Liver (tissue), 9 donors: ENCODE results near the gene LASP1. TPM values are rescaled to one million over a fixed set of nuclear protein-coding genes. Genes with fewer than 3 reads are reported as not detected.

Experiments used
- DNase-seq: peaks from one replicate; pipeline ENCODE4 v3.0.0-alpha.2; 2017; ENCODE audit warnings: low spot score
- H3K27ac ChIP-seq, 2 donors: one replicate each; pipeline ENCODE4 v1.7.0; 2013; ENCODE audit warnings: inconsistent platforms in 2 of 2, low read length in 2 of 2, control low read depth in 1 of 2, low read depth in 1 of 2, mild to moderate bottlenecking in 1 of 2
- H3K27me3 ChIP-seq, 4 donors: one replicate each; pipeline versions ENCODE4 v1.6.1 to v1.7.0; 2013; ENCODE audit warnings: low read length in 3 of 4, inconsistent platforms in 1 of 4, mild to moderate bottlenecking in 1 of 4, moderate library complexity in 1 of 4; ENCODE audit not compliant: control insufficient read depth in 4 of 4, insufficient read depth in 4 of 4
- H3K36me3 ChIP-seq, 4 donors: one replicate each; pipeline versions ENCODE4 v1.6.1 to v1.7.0; 2013; ENCODE audit warnings: low read length in 3 of 4, mild to moderate bottlenecking in 3 of 4, low read depth in 1 of 4, moderate library complexity in 1 of 4; ENCODE audit not compliant: control insufficient read depth in 4 of 4, insufficient read depth in 3 of 4
- H3K4me1 ChIP-seq, 4 donors: one replicate each; pipeline versions ENCODE4 v1.6.1 to v1.7.0; 2013; ENCODE audit warnings: low read length in 3 of 4, mild to moderate bottlenecking in 3 of 4, moderate library complexity in 1 of 4; ENCODE audit not compliant: control insufficient read depth in 4 of 4, insufficient read depth in 4 of 4
- H3K4me3 ChIP-seq, 3 donors: one replicate each; pipeline versions ENCODE4 v1.6.1 to v1.7.0; 2013; ENCODE audit warnings: low read length in 3 of 3, control low read depth in 1 of 3, low read depth in 1 of 3, mild to moderate bottlenecking in 1 of 3
- H3K9ac ChIP-seq, 2 donors: one replicate each; pipeline ENCODE4 v1.7.0; 2013; ENCODE audit warnings: low read length in 2 of 2, mild to moderate bottlenecking in 2 of 2, moderate library complexity in 2 of 2, control low read depth in 1 of 2, low read depth in 1 of 2
- H3K9me3 ChIP-seq, 4 donors: one replicate each; pipeline versions ENCODE4 v1.6.1 to v1.7.0; 2013; ENCODE audit warnings: low read length in 3 of 4; ENCODE audit not compliant: control insufficient read depth in 4 of 4
- EGR1 ChIP-seq, 2 donors: IDR thresholded peaks; 2 replicates each; pipeline ENCODE4 v1.6.1; 2016 to 2018; ENCODE audit warnings: antibody characterized with exemption in 2 of 2, low read depth in 2 of 2
- FOXA1 ChIP-seq: IDR thresholded peaks from 2 replicates; pipeline ENCODE4 v1.6.1; 2016; ENCODE audit warnings: antibody characterized with exemption
- FOXA2 ChIP-seq: IDR thresholded peaks from 2 replicates; pipeline ENCODE4 v1.6.1; 2016; ENCODE audit warnings: antibody characterized with exemption
- GABPA ChIP-seq, 2 donors: IDR thresholded peaks in 1 of 2; conservative IDR thresholded peaks in 1 of 2; 2 replicates each; pipeline ENCODE4 v1.6.1; 2016; ENCODE audit warnings: antibody characterized with exemption in 2 of 2, mild to moderate bottlenecking in 1 of 2, moderate library complexity in 1 of 2
- HNF4A ChIP-seq, 2 donors: conservative IDR thresholded peaks; 2 replicates each; pipeline ENCODE4 v1.6.1; 2016; ENCODE audit warnings: antibody characterized with exemption in 2 of 2, mild to moderate bottlenecking in 2 of 2
- HNF4G ChIP-seq: IDR thresholded peaks from 2 replicates; pipeline ENCODE4 v1.6.1; 2016; ENCODE audit warnings: antibody characterized with exemption
- JUND ChIP-seq, 2 donors: IDR thresholded peaks; 2 replicates each; pipeline ENCODE4 v1.6.1; 2016; ENCODE audit warnings: antibody characterized with exemption in 2 of 2
- NR2F2 ChIP-seq: IDR thresholded peaks from 2 replicates; pipeline ENCODE4 v1.6.1; 2016; ENCODE audit warnings: antibody characterized with exemption
- RAD21 ChIP-seq, 2 donors: IDR thresholded peaks; 2 replicates each; pipeline ENCODE4 v1.6.1; 2016; ENCODE audit warnings: antibody characterized with exemption in 2 of 2, mild to moderate bottlenecking in 2 of 2
- RXRA ChIP-seq, 2 donors: IDR thresholded peaks; 2 replicates each; pipeline ENCODE4 v1.6.1; 2017 to 2018; ENCODE audit warnings: antibody characterized with exemption in 2 of 2, mild to moderate bottlenecking in 1 of 2
- SP1 ChIP-seq: IDR thresholded peaks from 2 replicates; pipeline ENCODE4 v1.6.1; 2018; ENCODE audit warnings: antibody characterized with exemption, mild to moderate bottlenecking
- TAF1 ChIP-seq: conservative IDR thresholded peaks from 2 replicates; pipeline ENCODE4 v1.6.1; 2016; ENCODE audit warnings: antibody characterized with exemption, mild to moderate bottlenecking
- YY1 ChIP-seq: IDR thresholded peaks from 2 replicates; pipeline ENCODE4 v1.6.1; 2016; ENCODE audit warnings: antibody characterized with exemption, mild to moderate bottlenecking
- WGBS: extraction: QIAGEN DNeasy Blood & Tissue Kit; methylation state at CpG from one replicate; pipeline ENCODE4 v1.1.7; 2013; 5-methylcytosine and 5-hydroxymethylcytosine counted together
- polyA plus RNA-seq, 2 donors: library from polyadenylated mRNA; stranded (reverse) in 1 of 2; unstranded in 1 of 2; fragments of 200-250 nt in 1 of 2; fragments of >200 nt in 1 of 2; fragmentation: Nextera tagmentation in 1 of 2; extraction: Ambion mirVana in 1 of 2; gene quantifications; one replicate each; pipeline versions ENCODE4 v1.2.1 to v1.2.3, GENCODE V29; 2013 to 2015
- total RNA-seq, 2 donors: library from RNA; depleted of rRNA; stranded (reverse); fragments of >200 nt; gene quantifications; one replicate each; pipeline ENCODE4 v1.2.3, GENCODE V29; 2014
- TF ChIP-seq, protein P1 (sequence below): IDR thresholded peaks from 2 replicates; pipeline ENCODE4 v1.6.1; 2016; ENCODE audit warnings: antibody characterized with exemption
- TF ChIP-seq, protein P2 (sequence below): fragments of 150-350 bp; IDR thresholded peaks from 2 replicates; pipeline ENCODE4 v1.5.1; 2017; ENCODE audit warnings: improper control_type of control experiment, low read depth, low read length; ENCODE audit not compliant: missing input control
- TF ChIP-seq, protein P3 (sequence below): IDR thresholded peaks from 2 replicates; pipeline ENCODE4 v1.6.1; 2016; ENCODE audit warnings: antibody characterized with exemption
- TF ChIP-seq, protein P4 (sequence below): IDR thresholded peaks from 2 replicates; pipeline ENCODE4 v1.6.1; 2016; ENCODE audit warnings: antibody characterized with exemption, mild to moderate bottlenecking
- TF ChIP-seq, protein P5 (sequence below): IDR thresholded peaks from 2 replicates; pipeline ENCODE4 v1.6.1; 2016; ENCODE audit warnings: antibody characterized with exemption
- donor health status: healthy.
- donor health status: healthy.
- donor health status: healthy.
- donor health status: healthy.
- donor health status: healthy.

The LASP1 gene
- total and polyA plus RNA-seq, 4 donors, result 18.2 to 77.7 (median 68.4) TPM

DNA sequence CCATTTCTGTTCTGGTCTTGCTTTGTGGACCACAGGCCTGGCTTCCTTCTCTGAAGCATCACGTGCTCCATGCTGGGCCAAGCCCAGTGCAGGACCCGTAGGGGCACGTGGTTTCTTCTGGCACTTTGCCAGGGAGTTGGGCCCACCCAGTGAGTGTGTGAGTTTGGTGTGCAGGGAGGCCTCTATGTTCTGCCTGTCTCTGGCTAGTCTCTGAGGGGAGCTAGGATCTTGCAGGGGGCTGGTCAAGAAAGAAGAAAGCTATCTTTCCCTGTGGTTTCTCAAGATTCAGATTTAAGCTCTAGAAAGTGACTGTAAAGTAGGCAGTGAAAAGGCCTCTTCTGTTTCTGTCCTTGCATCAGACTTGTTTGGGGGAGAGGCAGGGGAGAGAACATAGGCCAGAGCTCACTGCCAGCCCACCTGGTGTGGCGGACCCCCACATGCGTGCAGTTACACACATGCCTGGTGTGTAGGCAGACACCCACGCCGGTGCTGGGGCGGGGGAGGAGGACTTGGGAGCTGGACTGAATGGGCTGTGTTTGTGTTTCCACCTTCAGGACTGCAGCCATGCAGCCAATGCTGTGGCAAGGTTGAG lies 11.8 kb downstream of the LASP1 start (continued):
- TF ChIP-seq, protein P1, sequence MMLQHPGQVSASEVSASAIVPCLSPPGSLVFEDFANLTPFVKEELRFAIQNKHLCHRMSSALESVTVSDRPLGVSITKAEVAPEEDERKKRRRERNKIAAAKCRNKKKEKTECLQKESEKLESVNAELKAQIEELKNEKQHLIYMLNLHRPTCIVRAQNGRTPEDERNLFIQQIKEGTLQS, result no peak
- TF ChIP-seq, protein P2, sequence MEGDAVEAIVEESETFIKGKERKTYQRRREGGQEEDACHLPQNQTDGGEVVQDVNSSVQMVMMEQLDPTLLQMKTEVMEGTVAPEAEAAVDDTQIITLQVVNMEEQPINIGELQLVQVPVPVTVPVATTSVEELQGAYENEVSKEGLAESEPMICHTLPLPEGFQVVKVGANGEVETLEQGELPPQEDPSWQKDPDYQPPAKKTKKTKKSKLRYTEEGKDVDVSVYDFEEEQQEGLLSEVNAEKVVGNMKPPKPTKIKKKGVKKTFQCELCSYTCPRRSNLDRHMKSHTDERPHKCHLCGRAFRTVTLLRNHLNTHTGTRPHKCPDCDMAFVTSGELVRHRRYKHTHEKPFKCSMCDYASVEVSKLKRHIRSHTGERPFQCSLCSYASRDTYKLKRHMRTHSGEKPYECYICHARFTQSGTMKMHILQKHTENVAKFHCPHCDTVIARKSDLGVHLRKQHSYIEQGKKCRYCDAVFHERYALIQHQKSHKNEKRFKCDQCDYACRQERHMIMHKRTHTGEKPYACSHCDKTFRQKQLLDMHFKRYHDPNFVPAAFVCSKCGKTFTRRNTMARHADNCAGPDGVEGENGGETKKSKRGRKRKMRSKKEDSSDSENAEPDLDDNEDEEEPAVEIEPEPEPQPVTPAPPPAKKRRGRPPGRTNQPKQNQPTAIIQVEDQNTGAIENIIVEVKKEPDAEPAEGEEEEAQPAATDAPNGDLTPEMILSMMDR, result no peak
- TF ChIP-seq GABPA (IDR thresholded peaks at IDR 0.05 in 1 of 2, conservative IDR thresholded peaks at IDR 0.05 in 1 of 2) (no peak), EGR1 (IDR thresholded peaks at IDR 0.05; ENCODE audit: low read depth in 2 of 2) (no peak), RAD21 (IDR thresholded peaks at IDR 0.05) (no peak)

DNA sequence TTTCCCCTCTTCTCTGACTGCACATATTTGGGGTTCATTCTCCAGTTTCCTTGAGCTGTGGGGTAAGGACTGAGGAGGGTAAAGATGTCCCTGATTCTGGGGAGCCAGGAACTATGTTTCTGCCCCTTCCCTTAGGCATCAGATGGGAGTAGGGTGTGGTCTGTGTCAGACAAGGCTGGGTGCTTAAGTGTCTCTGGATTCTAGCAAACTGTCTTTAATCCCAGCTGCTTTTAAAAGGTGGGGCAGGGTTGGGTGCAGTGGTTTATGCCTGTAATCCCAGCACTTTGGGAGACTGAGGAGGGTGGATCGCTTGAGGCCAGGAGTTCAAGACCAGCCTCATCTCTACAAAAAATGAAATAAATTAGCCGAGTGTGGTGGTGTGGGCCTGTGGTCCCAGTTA lies 13.0 kb downstream of the LASP1 start:
- peaks cover 41 to 74% (median 54%) of the 10 kb centered on the region in 4 donors for H3K4me1 ChIP-seq
- TF ChIP-seq RXRA (IDR thresholded peaks at IDR 0.05) (no peak), FOXA1 (no peak), YY1 (no peak), NR2F2 (no peak), GABPA (IDR thresholded peaks at IDR 0.05 in 1 of 2, conservative IDR thresholded peaks at IDR 0.05 in 1 of 2) (no peak), HNF4A (conservative IDR thresholded peaks at IDR 0.05) (no peak), FOXA2 (no peak), JUND (IDR thresholded peaks at IDR 0.05) (no peak), EGR1 (IDR thresholded peaks at IDR 0.05; ENCODE audit: low read depth in 2 of 2) (no peak), TAF1 (no peak), SP1 (no peak), RAD21 (IDR thresholded peaks at IDR 0.05) (no peak), HNF4G (no peak)
- TF ChIP-seq, protein P3, sequence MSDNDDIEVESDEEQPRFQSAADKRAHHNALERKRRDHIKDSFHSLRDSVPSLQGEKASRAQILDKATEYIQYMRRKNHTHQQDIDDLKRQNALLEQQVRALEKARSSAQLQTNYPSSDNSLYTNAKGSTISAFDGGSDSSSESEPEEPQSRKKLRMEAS, result no peak
- TF ChIP-seq, protein P1, result no peak
- TF ChIP-seq, protein P2, result no peak
- TF ChIP-seq, protein P4, sequence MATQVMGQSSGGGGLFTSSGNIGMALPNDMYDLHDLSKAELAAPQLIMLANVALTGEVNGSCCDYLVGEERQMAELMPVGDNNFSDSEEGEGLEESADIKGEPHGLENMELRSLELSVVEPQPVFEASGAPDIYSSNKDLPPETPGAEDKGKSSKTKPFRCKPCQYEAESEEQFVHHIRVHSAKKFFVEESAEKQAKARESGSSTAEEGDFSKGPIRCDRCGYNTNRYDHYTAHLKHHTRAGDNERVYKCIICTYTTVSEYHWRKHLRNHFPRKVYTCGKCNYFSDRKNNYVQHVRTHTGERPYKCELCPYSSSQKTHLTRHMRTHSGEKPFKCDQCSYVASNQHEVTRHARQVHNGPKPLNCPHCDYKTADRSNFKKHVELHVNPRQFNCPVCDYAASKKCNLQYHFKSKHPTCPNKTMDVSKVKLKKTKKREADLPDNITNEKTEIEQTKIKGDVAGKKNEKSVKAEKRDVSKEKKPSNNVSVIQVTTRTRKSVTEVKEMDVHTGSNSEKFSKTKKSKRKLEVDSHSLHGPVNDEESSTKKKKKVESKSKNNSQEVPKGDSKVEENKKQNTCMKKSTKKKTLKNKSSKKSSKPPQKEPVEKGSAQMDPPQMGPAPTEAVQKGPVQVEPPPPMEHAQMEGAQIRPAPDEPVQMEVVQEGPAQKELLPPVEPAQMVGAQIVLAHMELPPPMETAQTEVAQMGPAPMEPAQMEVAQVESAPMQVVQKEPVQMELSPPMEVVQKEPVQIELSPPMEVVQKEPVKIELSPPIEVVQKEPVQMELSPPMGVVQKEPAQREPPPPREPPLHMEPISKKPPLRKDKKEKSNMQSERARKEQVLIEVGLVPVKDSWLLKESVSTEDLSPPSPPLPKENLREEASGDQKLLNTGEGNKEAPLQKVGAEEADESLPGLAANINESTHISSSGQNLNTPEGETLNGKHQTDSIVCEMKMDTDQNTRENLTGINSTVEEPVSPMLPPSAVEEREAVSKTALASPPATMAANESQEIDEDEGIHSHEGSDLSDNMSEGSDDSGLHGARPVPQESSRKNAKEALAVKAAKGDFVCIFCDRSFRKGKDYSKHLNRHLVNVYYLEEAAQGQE, result no peak
- TF ChIP-seq, protein P5, sequence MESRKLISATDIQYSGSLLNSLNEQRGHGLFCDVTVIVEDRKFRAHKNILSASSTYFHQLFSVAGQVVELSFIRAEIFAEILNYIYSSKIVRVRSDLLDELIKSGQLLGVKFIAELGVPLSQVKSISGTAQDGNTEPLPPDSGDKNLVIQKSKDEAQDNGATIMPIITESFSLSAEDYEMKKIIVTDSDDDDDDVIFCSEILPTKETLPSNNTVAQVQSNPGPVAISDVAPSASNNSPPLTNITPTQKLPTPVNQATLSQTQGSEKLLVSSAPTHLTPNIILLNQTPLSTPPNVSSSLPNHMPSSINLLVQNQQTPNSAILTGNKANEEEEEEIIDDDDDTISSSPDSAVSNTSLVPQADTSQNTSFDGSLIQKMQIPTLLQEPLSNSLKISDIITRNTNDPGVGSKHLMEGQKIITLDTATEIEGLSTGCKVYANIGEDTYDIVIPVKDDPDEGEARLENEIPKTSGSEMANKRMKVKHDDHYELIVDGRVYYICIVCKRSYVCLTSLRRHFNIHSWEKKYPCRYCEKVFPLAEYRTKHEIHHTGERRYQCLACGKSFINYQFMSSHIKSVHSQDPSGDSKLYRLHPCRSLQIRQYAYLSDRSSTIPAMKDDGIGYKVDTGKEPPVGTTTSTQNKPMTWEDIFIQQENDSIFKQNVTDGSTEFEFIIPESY, result no peak
- H3K27me3 ChIP-seq, result no peaks in the 10 kb centered on the region
- no peak overlapping the region for H3K9ac ChIP-seq
- WGBS, result 82% methylated on average over 2 of the region's 2 CpGs
- no peaks in the 10 kb centered on the region for H3K9me3 ChIP-seq
- no peak for DNase-seq
- H3K4me3 ChIP-seq, result no peak overlapping the region
- peaks cover 7 to 17% (median 12%) of the 10 kb centered on the region in 4 donors for H3K36me3 ChIP-seq
- H3K27ac ChIP-seq, result no peak overlapping the region
